ENCODE results near the gene OVCH1. TPM values are rescaled to one million over a fixed set of nuclear protein-coding genes. Genes with fewer than 3 reads are reported as not detected.

OVCH1 gene
- total and polyA plus RNA-seq, 9 of the 15 experiments (the other 6 are each of a cell fraction or from before 2014, with no cell fraction given) = not detected

DNA sequence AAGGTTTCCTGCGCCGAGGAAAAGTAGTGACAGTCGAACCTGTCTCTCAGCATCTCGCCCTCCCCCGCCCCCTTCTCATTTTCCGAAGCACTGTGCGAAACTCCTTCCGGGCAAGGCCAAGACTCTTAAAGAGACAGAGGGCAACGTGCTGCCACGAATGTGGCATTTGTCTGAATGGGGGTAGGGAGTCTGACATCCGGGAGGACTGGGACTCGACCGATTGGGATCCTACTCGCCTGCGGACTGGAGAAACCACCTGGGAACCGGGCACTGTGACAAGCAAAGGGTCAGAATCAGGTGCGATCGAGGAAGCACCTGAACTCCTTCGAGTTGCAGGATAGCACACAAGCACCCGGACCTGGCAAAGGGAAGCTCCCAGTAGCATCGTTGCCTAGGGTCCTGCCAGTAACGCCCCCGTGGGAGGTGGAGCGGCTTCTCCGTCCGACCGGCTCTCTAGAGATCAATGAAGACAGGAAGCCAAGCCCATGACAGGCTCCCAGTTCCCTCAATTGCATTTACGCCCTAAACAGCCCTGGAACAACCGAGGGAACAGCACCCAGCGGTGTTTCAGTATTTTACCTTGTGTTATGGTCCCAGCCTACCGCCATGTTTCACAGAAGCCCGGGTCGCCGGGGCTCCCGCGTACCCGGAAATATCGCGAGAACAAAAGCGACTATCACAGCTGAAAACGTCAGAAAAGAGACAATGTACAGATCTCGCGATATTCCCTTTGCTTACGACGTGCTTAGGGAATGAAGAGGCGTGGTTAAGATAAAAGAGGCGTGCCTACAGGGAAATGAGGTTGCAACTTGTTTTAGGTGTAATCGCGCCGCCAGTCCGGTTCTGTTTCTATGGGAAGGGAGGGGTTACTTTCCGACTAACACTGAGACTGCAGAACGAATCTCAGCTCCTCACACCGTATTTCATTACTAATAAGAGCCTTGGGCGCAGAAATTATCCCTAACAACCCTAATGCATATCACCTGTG is 116.7 kb downstream of the OVCH1 start, which contains the start of gene ERGIC2 (continued):
- TF ChIP-seq, protein P1, sequence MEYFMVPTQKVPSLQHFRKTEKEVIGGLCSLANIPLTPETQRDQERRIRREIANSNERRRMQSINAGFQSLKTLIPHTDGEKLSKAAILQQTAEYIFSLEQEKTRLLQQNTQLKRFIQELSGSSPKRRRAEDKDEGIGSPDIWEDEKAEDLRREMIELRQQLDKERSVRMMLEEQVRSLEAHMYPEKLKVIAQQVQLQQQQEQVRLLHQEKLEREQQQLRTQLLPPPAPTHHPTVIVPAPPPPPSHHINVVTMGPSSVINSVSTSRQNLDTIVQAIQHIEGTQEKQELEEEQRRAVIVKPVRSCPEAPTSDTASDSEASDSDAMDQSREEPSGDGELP (CRISPR knock-in tag; IDR thresholded peaks at IDR 0.05; ENCODE audit: borderline replicate concordance) = peak; percentile 82
- TF ChIP-seq POLR2AphosphoS2 (IDR thresholded peaks at IDR 0.05; ENCODE audit: low read length) (no peak), RFX5 (IDR thresholded peaks at IDR 0.05; ENCODE audit: low read depth, low read length) (no peak), HMG20A (CRISPR knock-in tag; conservative IDR thresholded peaks at IDR 0.05) (no peak), POLR3G (IDR thresholded peaks at IDR 0.05; ENCODE audit: extremely low read depth, insufficient read length, insufficient replicate concordance) (no peak), ZNF124 (CRISPR knock-in tag; IDR thresholded peaks at IDR 0.05) (no peak), ZNF780A (CRISPR knock-in tag; IDR thresholded peaks at IDR 0.05) (no peak), NRF1 (conservative IDR thresholded peaks at IDR 0.05 in 1 of 2, IDR thresholded peaks at IDR 0.05 in 1 of 2) (peak; percentile 40 to 47; a peak in 3 of 4 replicates), SPI1 (IDR thresholded peaks at IDR 0.05; ENCODE audit: borderline replicate concordance, low read depth, low read length) (no peak), JUNB (CRISPR knock-in tag; conservative IDR thresholded peaks at IDR 0.05) (no peak), BRD4 (IDR thresholded peaks at IDR 0.05) (no peak; the same call in none of the 2 replicates), TAL1 (IDR thresholded peaks at IDR 0.05) (no peak), FOS (IDR thresholded peaks at IDR 0.05; ENCODE audit: extremely low read depth, insufficient read length) (no peak), PCBP1 (IDR thresholded peaks at IDR 0.05; ENCODE audit: low read depth, low read length, poor library complexity, severe bottlenecking) (no peak), RUNX1 (IDR thresholded peaks at IDR 0.05; ENCODE audit: low read depth) (no peak)
- TF ChIP-seq, protein P2, sequence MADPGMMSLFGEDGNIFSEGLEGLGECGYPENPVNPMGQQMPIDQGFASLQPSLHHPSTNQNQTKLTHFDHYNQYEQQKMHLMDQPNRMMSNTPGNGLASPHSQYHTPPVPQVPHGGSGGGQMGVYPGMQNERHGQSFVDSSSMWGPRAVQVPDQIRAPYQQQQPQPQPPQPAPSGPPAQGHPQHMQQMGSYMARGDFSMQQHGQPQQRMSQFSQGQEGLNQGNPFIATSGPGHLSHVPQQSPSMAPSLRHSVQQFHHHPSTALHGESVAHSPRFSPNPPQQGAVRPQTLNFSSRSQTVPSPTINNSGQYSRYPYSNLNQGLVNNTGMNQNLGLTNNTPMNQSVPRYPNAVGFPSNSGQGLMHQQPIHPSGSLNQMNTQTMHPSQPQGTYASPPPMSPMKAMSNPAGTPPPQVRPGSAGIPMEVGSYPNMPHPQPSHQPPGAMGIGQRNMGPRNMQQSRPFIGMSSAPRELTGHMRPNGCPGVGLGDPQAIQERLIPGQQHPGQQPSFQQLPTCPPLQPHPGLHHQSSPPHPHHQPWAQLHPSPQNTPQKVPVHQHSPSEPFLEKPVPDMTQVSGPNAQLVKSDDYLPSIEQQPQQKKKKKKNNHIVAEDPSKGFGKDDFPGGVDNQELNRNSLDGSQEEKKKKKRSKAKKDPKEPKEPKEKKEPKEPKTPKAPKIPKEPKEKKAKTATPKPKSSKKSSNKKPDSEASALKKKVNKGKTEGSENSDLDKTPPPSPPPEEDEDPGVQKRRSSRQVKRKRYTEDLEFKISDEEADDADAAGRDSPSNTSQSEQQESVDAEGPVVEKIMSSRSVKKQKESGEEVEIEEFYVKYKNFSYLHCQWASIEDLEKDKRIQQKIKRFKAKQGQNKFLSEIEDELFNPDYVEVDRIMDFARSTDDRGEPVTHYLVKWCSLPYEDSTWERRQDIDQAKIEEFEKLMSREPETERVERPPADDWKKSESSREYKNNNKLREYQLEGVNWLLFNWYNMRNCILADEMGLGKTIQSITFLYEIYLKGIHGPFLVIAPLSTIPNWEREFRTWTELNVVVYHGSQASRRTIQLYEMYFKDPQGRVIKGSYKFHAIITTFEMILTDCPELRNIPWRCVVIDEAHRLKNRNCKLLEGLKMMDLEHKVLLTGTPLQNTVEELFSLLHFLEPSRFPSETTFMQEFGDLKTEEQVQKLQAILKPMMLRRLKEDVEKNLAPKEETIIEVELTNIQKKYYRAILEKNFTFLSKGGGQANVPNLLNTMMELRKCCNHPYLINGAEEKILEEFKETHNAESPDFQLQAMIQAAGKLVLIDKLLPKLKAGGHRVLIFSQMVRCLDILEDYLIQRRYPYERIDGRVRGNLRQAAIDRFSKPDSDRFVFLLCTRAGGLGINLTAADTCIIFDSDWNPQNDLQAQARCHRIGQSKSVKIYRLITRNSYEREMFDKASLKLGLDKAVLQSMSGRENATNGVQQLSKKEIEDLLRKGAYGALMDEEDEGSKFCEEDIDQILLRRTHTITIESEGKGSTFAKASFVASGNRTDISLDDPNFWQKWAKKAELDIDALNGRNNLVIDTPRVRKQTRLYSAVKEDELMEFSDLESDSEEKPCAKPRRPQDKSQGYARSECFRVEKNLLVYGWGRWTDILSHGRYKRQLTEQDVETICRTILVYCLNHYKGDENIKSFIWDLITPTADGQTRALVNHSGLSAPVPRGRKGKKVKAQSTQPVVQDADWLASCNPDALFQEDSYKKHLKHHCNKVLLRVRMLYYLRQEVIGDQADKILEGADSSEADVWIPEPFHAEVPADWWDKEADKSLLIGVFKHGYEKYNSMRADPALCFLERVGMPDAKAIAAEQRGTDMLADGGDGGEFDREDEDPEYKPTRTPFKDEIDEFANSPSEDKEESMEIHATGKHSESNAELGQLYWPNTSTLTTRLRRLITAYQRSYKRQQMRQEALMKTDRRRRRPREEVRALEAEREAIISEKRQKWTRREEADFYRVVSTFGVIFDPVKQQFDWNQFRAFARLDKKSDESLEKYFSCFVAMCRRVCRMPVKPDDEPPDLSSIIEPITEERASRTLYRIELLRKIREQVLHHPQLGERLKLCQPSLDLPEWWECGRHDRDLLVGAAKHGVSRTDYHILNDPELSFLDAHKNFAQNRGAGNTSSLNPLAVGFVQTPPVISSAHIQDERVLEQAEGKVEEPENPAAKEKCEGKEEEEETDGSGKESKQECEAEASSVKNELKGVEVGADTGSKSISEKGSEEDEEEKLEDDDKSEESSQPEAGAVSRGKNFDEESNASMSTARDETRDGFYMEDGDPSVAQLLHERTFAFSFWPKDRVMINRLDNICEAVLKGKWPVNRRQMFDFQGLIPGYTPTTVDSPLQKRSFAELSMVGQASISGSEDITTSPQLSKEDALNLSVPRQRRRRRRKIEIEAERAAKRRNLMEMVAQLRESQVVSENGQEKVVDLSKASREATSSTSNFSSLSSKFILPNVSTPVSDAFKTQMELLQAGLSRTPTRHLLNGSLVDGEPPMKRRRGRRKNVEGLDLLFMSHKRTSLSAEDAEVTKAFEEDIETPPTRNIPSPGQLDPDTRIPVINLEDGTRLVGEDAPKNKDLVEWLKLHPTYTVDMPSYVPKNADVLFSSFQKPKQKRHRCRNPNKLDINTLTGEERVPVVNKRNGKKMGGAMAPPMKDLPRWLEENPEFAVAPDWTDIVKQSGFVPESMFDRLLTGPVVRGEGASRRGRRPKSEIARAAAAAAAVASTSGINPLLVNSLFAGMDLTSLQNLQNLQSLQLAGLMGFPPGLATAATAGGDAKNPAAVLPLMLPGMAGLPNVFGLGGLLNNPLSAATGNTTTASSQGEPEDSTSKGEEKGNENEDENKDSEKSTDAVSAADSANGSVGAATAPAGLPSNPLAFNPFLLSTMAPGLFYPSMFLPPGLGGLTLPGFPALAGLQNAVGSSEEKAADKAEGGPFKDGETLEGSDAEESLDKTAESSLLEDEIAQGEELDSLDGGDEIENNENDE (IDR thresholded peaks at IDR 0.05; ENCODE audit: low read depth, low read length) = no peak

Data from K562 (cell line).